Activated CD4-positive, alpha-beta T cell treated with anti-CD3 and anti-CD28 coated beads for 1 hour (primary cell): ENCODE results near the gene PRUNE1.

Experiments
- DNase-seq: peaks from one replicate; pipeline ENCODE4 v3.0.0-alpha.2; 2020

The PRUNE1 gene

DNA sequence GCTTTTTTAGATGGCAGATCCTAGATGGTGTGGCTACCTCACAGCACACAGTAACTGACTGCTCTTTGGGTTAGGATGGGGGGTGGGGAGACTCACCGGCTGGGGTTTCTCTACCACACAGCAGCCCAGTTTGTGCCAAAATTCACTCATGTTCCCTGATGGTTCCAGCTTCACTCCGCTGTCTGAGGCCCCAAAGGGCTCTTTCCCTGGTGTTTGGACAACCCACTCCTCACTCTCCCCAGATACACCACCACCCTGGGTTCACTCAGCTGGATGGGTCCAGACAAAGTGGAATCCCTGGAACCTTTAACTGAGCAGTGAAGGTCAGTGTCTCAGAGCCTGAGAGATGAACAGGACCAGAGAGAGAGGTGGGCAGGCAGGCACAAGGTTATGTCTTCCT lies 47.3 kb downstream of the PRUNE1 start:
- DNase-seq, result no peak

DNA sequence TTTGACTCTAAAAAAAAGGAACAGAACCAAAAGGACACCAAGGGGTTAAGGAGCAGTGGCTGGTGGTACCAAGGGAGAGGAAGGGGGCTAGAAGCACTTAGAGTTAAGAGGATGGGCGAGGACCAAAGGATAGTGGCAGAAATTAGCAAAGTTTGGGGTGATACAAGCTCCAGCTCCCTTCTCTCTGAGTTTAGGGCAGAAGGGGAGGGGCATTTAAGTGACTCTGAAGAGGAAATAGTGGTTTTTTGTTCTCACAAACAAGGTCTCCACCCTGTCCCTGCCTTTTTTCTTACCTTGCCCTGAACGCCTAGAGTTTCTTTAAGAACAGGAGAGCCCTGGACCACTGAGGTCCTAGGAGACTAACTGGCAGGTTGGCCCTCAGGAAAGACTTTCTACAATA lies 47.9 kb downstream of the PRUNE1 start:
- DNase-seq, result no peak

DNA sequence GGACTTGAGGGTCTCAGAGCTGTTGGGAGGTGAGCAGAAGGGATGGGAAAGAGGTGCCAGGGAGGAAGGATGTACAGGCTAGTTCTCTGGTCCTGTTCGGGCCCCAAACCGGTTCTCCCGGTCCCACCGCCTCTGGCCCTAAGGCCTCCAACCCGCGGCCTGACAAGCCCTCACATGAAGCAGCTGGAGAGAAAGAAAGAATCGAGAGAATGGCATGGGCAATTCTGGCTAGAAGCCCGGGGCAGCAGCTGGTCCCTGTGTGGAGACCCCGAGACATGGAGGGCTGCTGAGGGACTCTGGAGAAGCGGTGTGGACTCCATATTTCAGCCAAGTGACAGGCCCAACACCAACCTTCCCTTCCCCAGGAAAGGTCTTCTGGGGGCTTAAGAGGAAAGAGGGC lies 50.4 kb downstream of the PRUNE1 start:
- no peak for DNase-seq

DNA sequence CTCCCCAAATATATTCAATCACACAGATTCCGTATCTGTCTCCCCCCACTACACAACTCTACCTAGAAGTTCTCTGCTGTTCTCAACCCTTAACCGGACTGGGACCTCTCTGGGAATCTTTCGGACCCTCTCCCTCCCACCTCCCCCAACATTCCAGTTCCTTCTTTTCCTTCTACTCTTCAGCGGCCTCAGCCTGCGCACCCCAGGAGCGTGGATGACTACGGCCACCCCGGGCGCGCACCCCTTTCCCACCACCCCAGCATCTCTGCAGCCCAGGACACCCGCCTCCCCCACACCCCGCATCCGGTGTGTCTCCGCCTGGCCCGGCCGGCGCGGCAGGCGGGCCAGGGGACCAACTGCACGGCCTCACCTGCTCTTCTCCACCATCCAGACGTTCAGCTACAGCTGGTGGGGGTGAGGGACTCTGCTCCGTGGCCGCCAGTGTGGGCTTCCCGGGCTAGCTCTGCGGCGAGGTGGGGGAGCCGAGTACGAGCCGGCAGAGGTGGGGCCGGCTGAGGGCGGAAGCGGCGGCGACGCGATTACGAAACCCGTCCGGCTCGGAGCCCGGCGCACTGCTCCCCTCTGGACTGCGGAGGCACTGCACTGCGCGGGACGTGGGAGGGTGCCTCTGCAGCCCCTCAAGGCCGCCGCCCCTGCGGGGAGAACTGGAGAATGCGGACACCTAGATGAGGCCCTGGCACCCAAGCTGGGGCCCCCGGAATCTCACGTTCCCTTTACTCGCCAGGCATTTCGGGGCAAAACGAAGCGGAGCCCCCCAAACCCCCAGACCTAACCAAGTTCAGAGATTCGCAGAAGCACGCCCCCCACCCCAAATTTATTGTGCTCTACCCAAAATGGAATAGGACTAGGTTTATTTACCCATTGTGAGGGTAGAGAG lies 51.1 kb downstream of the PRUNE1 start, which contains the start of gene CDC42SE1:
CDC42SE1 (minus strand) TSS at position 514 of the 898 bp plus-strand sequence. CDS start 3,892 bp downstream, outside the sequence.
- peak; percentile 76 for DNase-seq

DNA sequence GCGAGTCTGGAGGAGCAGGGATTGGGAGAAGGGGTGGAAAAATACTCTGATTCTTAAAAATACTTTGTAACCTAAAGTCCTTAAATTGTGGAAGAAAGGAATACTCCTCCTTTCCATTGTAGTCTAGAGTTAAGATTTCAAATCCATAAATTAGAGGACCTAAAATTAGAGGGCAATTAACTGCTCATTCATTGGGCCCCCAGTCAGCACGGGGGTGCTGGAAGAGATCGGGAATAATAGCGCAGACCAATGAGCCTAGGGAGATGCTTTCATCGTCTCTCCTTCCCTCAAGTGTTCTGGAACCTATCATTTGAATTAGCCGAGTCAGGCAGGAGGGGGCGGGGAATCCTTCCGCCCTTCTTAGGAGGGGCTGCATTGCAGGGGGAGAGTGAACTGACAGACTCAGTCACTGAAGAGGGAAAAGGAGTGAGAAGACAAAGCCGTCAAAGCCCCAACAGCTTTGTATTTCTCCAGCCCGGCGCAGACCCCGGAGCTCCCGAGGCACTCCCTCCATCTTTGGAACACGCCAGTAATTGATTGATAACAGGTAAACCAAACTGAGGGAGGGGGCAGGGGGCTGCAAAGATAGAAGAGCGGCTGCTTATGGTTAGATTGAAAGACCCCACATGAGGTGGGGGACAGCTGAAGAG lies 51.9 kb downstream of the PRUNE1 start, which contains the start of gene MLLT11:
MLLT11 (plus strand) TSS at position 391 of the 650 bp plus-strand sequence. CDS start 6,828 bp downstream, outside the sequence.
- no peak for DNase-seq

DNA sequence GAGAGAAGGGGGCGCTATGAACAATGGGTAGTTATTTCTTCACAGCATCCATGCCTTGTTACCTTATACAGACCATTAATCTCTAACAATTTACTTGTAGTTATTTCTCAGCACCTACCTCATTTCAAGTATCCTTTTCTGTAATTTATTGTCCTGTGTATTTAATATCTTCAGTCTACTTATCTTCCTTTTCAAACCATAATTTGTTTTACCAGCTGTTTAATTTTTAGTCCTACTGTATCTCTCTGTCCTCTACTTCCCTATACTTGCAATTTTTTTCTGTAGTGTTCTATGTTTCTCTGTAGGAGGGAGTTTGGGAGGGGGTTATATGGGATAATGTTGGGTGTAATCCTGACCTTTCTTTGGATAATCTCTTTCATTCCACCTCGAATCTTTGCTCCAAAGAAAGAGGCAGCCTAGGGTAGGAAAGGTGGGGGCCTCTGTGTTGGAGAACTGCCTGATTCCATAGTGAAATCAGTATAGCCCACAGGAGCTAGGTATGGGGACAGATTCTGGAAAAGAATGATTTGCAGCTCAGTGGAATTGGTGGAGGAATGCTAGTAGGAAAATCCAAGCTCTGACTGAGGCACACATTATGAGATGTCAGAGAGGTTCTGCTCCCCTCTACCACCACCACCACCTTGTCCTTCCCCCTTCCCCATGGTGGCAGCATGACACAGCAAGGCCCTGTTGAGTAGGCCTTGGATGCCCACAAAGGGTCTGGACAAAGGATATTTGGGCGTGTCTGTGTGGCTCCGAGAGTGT lies 52.6 kb downstream of the PRUNE1 start:
- no peak for DNase-seq

DNA sequence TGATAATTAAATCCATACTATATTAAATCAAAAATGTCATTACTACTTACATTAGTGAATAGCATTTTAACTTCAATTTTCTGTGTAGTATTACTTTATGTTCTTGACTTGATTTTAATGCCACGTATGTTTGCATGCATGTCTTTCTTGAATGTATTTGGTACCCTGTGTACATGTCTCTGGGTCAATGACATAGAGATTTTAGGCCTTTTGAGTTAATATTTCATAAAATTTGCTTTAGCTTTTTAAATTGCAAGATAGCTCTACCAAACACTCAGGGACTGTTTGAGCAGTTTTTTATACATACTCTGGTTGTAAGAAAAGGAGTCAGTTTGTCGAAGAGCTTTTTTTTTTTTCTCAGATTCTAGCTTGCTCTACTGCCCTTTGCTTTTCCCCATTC lies 53.5 kb downstream of the PRUNE1 start:
- DNase-seq, result no peak

DNA sequence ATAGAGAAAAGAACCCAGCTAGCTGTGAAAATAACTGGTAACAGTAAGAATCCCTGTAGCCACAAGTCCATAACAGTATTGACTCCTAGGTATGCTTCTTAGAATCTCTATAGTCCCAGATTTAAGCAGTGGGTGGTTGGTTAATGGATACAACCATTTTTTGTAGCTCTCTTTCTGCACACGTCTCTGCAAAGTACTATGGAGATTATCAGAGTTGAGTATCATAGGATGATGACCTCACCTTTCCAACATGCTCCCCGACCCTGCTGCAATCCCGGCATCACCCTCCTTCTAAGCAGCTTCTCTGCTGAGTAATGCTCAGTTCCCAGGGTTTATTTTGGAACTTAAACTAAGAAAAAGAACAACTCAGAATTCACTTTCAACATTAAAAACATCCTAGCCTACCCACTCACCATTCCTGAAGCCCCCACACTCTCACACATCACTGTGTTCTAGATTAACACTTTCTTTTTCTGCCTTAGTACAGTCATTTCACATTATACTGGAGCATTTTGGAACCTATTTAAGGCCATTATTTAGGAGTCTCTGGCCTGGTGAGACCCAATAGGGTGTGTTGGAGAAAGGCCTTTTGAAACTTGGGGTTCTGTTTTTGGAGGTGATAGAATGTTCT lies 54.6 kb downstream of the PRUNE1 start:
- no peak for DNase-seq

DNA sequence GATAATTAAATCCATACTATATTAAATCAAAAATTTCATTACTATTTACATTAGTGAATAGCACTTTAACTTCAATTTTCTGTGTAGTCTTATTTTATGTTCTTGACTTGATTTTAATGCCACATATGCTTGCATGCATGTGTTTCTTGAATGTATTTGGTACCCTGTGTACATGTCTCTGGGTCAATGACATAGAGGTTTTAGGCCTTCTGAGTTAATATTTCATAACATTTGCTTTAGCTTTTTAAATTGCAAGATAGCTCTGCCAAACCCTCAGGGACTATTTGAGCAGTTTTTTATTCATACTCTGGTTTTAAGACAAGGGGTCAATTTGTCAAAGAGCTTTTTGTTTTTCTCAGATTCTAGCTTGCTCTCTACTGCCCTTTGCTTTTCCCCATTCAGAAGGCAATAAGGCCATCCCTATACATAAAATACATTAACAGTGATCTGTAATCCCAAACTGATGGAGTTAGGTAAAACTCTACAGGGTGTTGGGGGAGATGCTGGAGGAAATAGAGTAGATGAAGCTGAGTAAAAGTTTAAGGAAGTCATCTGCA lies 56.9 kb downstream of the PRUNE1 start:
- DNase-seq, result no peak

DNA sequence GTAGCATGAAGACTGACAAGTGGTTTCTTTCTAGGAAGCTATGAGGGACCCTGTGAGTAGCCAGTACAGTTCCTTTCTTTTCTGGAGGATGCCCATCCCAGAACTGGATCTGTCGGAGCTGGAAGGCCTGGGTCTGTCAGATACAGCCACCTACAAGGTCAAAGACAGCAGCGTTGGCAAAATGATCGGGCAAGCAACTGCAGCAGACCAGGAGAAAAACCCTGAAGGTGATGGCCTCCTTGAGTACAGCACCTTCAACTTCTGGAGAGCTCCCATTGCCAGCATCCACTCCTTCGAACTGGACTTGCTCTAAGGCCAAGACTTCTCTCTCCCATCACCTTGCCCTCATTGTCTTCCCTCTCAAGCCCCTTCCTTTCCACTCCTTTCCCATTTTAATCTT lies 58.9 kb downstream of the PRUNE1 start:
- no peak for DNase-seq

DNA sequence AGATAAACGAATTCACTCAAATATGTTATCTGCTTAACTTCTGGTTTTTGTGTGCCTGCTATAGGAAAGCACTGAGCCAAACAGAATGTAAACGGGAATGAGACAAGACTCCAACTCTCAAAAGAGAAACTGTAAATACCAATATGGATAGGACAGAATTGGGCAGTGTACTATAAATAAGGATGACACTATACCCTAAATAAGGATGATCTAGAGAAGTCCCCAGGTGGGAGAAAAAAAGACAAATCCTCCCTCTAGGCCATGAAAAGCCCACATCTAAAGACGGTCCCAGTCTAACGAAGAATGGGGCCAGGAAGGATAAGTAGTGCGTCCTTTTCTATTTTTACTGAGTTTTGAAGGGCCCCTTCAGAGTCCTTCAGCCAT lies 60.8 kb downstream of the PRUNE1 start:
- DNase-seq, result no peak

DNA sequence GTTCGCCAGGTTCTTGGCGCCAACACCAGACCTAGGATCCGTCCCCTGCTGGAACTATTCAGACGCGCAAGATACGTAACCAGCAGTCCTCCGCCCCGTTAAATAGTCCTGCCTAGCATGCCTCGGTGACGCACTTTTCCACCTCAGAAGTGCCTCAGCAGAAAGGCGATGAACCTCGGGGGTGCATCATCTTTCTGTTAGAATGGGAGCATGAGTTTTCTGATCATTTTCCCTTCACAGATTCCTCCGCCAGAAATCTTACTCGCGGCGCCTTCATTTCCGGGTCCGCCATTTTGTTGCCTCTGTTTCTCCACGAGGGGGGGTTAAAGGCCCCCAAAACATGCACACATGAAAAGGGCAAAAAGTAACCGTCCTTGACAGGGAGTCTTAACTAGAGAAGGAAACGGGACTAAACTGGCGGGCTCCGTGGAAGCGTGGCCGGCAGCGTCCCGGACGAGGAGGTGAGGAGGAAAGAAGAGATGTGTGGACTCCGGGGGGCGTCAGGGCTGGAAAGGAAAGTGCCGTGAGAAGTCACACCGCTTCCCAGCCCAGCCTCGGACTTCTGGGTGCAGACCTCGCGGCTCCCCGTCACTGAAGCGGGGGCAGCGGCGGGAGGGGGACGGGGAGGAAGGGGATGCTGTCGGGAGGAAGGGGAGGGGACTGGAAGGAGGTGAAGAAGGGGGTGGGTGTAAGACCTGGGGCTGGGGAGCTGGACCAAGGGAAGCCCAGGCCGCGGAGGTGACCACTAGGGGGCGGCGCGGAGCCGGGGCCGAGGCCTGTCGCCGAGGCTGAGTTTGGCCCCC lies 62.4 kb downstream of the PRUNE1 start, which contains the start of gene GABPB2:
GABPB2 (plus strand) TSS at position 288 of the 803 bp plus-strand sequence. CDS start 17,429 bp downstream, outside the sequence.
- peak; percentile 74 for DNase-seq

DNA sequence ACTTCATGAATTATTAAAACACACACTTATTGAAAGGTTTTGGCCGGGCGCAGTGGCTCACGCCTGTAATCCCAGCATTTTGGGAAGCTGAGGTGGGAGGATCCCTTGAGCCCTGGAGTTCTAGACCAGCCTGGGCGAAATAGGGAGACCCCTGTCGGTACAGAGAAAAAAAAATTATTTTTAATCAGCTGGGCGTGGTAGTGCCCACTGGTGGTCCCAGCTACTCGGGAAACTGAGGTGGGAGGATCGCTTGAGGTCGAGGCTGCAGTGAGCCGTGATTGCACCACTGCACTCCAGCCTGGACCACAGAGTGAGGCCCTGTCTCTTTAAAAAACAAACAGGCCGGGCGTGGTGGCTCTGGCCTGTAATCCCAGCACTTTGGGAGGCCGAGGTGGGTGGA lies 64.0 kb downstream of the PRUNE1 start:
- DNase-seq, result no peak
